Measurements from ENCODE around the gene UBE2G1. TPM values are rescaled to one million over a fixed set of nuclear protein-coding genes. Genes with fewer than 3 reads are reported as not detected.

Gene UBE2G1
- total RNA-seq, 2 donors from 2014 or later, result 67.3 to 70.1 TPM

DNA sequence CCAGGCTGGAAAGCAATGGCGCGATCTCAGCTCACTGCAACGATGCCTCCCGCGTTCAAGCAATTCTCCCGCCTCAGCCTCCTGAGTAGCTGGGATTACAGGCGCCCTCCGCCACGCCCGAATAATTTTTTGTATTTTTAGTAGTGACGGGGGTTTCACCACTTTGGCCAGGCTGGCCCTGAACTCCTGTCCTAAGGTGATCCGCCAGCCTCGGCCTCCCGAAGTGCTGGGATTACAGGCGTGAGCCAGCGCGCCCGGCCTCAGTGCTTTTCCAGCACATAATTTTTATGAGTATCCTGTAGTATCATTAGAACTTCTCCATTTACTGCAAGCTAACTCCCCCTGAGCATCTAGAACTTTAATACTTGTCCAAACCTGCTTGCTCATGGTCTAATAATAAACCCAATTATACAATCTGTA is 1.8 kb downstream of the UBE2G1 start:
- TF ChIP-seq, protein P1, sequence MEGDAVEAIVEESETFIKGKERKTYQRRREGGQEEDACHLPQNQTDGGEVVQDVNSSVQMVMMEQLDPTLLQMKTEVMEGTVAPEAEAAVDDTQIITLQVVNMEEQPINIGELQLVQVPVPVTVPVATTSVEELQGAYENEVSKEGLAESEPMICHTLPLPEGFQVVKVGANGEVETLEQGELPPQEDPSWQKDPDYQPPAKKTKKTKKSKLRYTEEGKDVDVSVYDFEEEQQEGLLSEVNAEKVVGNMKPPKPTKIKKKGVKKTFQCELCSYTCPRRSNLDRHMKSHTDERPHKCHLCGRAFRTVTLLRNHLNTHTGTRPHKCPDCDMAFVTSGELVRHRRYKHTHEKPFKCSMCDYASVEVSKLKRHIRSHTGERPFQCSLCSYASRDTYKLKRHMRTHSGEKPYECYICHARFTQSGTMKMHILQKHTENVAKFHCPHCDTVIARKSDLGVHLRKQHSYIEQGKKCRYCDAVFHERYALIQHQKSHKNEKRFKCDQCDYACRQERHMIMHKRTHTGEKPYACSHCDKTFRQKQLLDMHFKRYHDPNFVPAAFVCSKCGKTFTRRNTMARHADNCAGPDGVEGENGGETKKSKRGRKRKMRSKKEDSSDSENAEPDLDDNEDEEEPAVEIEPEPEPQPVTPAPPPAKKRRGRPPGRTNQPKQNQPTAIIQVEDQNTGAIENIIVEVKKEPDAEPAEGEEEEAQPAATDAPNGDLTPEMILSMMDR (IDR thresholded peaks at IDR 0.05), result no peak
- Histone ChIP-seq H3K27me3 (no peaks in the 10 kb centered on the region), H3K4me3 (peak overlapping the region; percentile 100), H3K9ac (ENCODE audit: low read depth in 2 of 2, low read length in 2 of 2) (peak overlapping the region; percentile 80 to 93), H3K36me3 (no peaks in the 10 kb centered on the region), H3K4me1 (peaks cover 3% of the 10 kb centered on the region), H3K9me3 (no peaks in the 10 kb centered on the region), H3K27ac (peak overlapping the region; percentile 100)
- DNase-seq, result peak; percentile 18
- intact Hi-C loops (cut with DNase I), result no loop called here

DNA sequence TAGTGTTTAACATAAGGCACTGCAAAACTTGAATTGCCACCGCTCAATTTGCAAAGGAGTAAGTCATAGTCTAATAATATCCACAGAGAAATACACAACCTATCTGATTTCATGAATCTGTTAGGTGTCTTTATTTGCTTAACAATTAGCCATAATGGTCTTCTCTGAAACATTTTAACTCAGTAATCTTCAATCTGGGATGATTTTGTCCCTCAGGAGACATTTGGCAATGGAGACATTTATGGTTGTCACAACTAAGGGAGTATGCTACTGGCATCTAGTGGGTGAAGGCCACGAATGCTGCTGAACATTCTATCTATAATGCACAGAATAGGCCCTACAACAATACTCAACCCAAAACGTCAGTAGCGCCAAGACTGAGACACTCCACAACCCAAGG is 4.3 kb downstream of the UBE2G1 start:
- H3K9me3 ChIP-seq, result no peaks in the 10 kb centered on the region
- no peaks in the 10 kb centered on the region for H3K36me3 ChIP-seq
- no peak overlapping the region for H3K27ac ChIP-seq
- TF ChIP-seq, protein P1 (IDR thresholded peaks at IDR 0.05), result no peak
- intact Hi-C loops (cut with DNase I), result no loop called here
- H3K9ac ChIP-seq (ENCODE audit: low read depth in 2 of 2, low read length in 2 of 2), result no peak overlapping the region
- H3K27me3 ChIP-seq, result no peaks in the 10 kb centered on the region
- H3K4me3 ChIP-seq, result no peak overlapping the region
- DNase-seq, result no peak
- H3K4me1 ChIP-seq, result peaks cover 3% of the 10 kb centered on the region

DNA sequence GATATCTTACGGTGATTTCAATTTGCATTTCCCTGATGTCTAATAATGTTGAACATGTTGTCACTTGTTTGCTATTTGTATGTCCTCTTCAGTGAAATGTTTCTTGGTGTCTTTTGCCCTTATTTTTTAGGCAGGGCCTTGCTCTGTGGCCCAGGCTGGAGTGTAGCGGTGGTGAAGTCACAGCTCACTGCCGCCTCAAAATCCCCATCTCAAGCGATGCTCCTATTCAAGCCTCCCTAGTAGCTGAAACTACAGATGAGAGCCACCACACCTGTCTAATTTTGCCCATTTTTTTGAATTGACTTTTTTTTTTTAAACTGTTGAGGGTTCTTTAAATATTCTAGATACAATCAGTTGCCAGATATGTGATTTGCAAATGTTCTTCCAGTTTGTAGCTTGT is 8.3 kb downstream of the UBE2G1 start:
- no peak overlapping the region for H3K9ac ChIP-seq (ENCODE audit: low read depth in 2 of 2, low read length in 2 of 2)
- H3K27ac ChIP-seq, result no peak overlapping the region
- no peaks in the 10 kb centered on the region for H3K27me3 ChIP-seq
- H3K4me1 ChIP-seq, result no peaks in the 10 kb centered on the region
- no peaks in the 10 kb centered on the region for H3K36me3 ChIP-seq
- H3K4me3 ChIP-seq, result no peak overlapping the region
- H3K9me3 ChIP-seq, result no peaks in the 10 kb centered on the region
- TF ChIP-seq, protein P1 (IDR thresholded peaks at IDR 0.05), result no peak
- intact Hi-C loops (cut with DNase I), result no loop called here
- no peak for DNase-seq

DNA sequence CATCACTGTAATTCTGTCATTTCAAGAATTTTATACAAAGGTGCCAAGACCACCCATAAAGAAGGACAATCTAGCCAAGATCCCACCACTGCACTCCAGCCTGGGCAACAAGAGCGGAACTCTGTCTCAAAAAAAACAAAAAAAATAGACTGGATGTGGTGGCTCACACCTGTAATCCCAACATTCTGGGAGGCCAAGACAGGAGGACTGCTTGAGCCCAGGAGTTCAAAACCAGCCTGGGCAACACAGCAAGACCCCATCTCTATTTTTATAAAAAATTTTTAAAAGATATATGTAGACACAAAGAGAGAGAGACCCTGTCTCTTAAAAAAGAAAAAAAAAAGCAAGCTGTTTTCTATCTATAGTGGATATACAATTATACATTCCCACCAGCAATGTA is 8.8 kb downstream of the UBE2G1 start:
- Histone ChIP-seq H3K36me3 (no peaks in the 10 kb centered on the region), H3K9ac (ENCODE audit: low read depth in 2 of 2, low read length in 2 of 2) (no peak overlapping the region), H3K9me3 (no peaks in the 10 kb centered on the region), H3K27ac (no peak overlapping the region), H3K27me3 (no peaks in the 10 kb centered on the region), H3K4me1 (no peaks in the 10 kb centered on the region), H3K4me3 (no peak overlapping the region)
- intact Hi-C loops (cut with DNase I), result no loop called here
- DNase-seq, result no peak
- TF ChIP-seq, protein P1 (IDR thresholded peaks at IDR 0.05), result no peak

DNA sequence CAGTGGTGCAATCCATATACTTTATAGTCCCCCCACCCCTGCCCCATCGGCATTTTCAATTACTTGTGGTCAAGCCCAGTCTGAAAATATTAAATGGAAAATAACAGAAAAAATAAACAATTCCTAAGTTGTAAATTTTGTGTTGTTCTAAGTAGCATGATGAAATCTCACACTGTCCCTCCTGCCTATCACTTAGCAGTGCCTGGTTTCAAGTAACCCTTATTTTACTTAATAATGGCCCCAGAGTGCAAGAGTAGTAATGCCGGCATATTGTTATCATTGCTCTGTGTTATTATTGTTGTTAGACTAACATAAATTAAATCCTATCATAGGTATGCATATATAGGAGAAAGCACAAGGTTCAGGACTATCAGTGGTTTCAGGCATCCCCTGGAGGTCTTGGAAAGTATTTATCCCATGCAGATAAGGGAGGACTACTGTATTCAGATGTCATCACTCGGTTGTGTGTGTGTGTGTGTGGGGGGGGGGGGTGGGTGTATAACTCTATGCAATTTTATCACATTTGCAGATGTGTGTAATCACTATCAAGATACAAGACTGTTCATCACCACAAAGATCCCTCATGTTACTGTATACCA is 9.3 kb downstream of the UBE2G1 start:
- Histone ChIP-seq H3K36me3 (no peaks in the 10 kb centered on the region), H3K9me3 (no peaks in the 10 kb centered on the region), H3K27me3 (no peaks in the 10 kb centered on the region), H3K9ac (ENCODE audit: low read depth in 2 of 2, low read length in 2 of 2) (no peak overlapping the region), H3K4me3 (no peak overlapping the region), H3K4me1 (no peaks in the 10 kb centered on the region), H3K27ac (no peak overlapping the region)
- DNase-seq, result no peak
- TF ChIP-seq, protein P1 (IDR thresholded peaks at IDR 0.05), result no peak
- intact Hi-C loops (cut with DNase I), result no loop called here
